ENCODE measurements around the gene EXOSC7.

The EXOSC7 gene

GRCh38 chr3:45026957-45027356 is 50.9 kb downstream of the EXOSC7 start:
- Histone ChIP-seq H3K27ac (ENCODE audit: low read length) (peak overlapping the region; percentile 17), H3K9me3 (ENCODE audit: control insufficient read depth in 1 of 2, low read length in 2 of 2) (no peaks in the 10 kb centered on the region), H3K36me3 (ENCODE audit: control insufficient read depth in 1 of 2, insufficient read depth in 2 of 2, low read length in 2 of 2) (no peaks in the 10 kb centered on the region), H3K4me1 (ENCODE audit: control insufficient read depth in 1 of 2, insufficient read depth in 2 of 2, low read length in 2 of 2) (peaks cover 15 to 27% of the 10 kb centered on the region in 2 donors), H3K27me3 (ENCODE audit: low read depth, low read length) (no peaks in the 10 kb centered on the region), H3K4me3 (ENCODE audit: low read depth in 1 of 2, low read length in 2 of 2) (peak overlapping the region; percentile 43 to 58)

- Histone ChIP-seq H3K27ac (ENCODE audit: low read length) (peak overlapping the region; percentile 17), H3K4me3 (ENCODE audit: low read depth in 1 of 2, low read length in 2 of 2) (peak overlapping the region; percentile 43 to 58), H3K36me3 (ENCODE audit: control insufficient read depth in 1 of 2, insufficient read depth in 2 of 2, low read length in 2 of 2) (no peaks in the 10 kb centered on the region), H3K9me3 (ENCODE audit: control insufficient read depth in 1 of 2, low read length in 2 of 2) (no peaks in the 10 kb centered on the region), H3K27me3 (ENCODE audit: low read depth, low read length) (no peaks in the 10 kb centered on the region), H3K4me1 (ENCODE audit: control insufficient read depth in 1 of 2, insufficient read depth in 2 of 2, low read length in 2 of 2) (peaks cover 15 to 27% of the 10 kb centered on the region in 2 donors)
Observed at GRCh38 chr3:45027441-45027840, 51.4 kb downstream of the EXOSC7 start.

- no peaks in the 10 kb centered on the region for H3K27me3 ChIP-seq (ENCODE audit: low read depth, low read length)
- H3K4me3 ChIP-seq (ENCODE audit: low read depth in 1 of 2, low read length in 2 of 2), result no peak overlapping the region
- no peaks in the 10 kb centered on the region for H3K36me3 ChIP-seq (ENCODE audit: control insufficient read depth in 1 of 2, insufficient read depth in 2 of 2, low read length in 2 of 2)
- H3K9me3 ChIP-seq (ENCODE audit: control insufficient read depth in 1 of 2, low read length in 2 of 2), result no peaks in the 10 kb centered on the region
- H3K27ac ChIP-seq (ENCODE audit: low read length), result no peak overlapping the region
- H3K4me1 ChIP-seq (ENCODE audit: control insufficient read depth in 1 of 2, insufficient read depth in 2 of 2, low read length in 2 of 2), result peaks cover 17 to 30% of the 10 kb centered on the region in 2 donors
Observed at GRCh38 chr3:45029216-45029615, 53.2 kb downstream of the EXOSC7 start.

GRCh38 chr3:45029661-45030060 is 53.6 kb downstream of the EXOSC7 start:
- H3K27me3 ChIP-seq (ENCODE audit: low read depth, low read length), result no peaks in the 10 kb centered on the region
- no peaks in the 10 kb centered on the region for H3K9me3 ChIP-seq (ENCODE audit: control insufficient read depth in 1 of 2, low read length in 2 of 2)
- H3K4me3 ChIP-seq (ENCODE audit: low read depth in 1 of 2, low read length in 2 of 2), result no peak overlapping the region
- no peak overlapping the region for H3K27ac ChIP-seq (ENCODE audit: low read length)
- H3K36me3 ChIP-seq (ENCODE audit: control insufficient read depth in 1 of 2, insufficient read depth in 2 of 2, low read length in 2 of 2), result no peaks in the 10 kb centered on the region
- peaks cover 18 to 32% of the 10 kb centered on the region in 2 donors for H3K4me1 ChIP-seq (ENCODE audit: control insufficient read depth in 1 of 2, insufficient read depth in 2 of 2, low read length in 2 of 2)

GRCh38 chr3:45031531-45031930 is 55.5 kb downstream of the EXOSC7 start:
- Histone ChIP-seq H3K27ac (ENCODE audit: low read length) (no peak overlapping the region), H3K9me3 (ENCODE audit: control insufficient read depth in 1 of 2, low read length in 2 of 2) (no peaks in the 10 kb centered on the region), H3K4me1 (ENCODE audit: control insufficient read depth in 1 of 2, insufficient read depth in 2 of 2, low read length in 2 of 2) (peaks cover 14 to 30% of the 10 kb centered on the region in 2 donors), H3K27me3 (ENCODE audit: low read depth, low read length) (no peaks in the 10 kb centered on the region), H3K4me3 (ENCODE audit: low read depth in 1 of 2, low read length in 2 of 2) (no peak overlapping the region), H3K36me3 (ENCODE audit: control insufficient read depth in 1 of 2, insufficient read depth in 2 of 2, low read length in 2 of 2) (no peaks in the 10 kb centered on the region)

GRCh38 chr3:45032113-45032512 is 56.1 kb downstream of the EXOSC7 start:
- no peaks in the 10 kb centered on the region for H3K9me3 ChIP-seq (ENCODE audit: control insufficient read depth in 1 of 2, low read length in 2 of 2)
- H3K36me3 ChIP-seq (ENCODE audit: control insufficient read depth in 1 of 2, insufficient read depth in 2 of 2, low read length in 2 of 2), result no peaks in the 10 kb centered on the region
- H3K4me3 ChIP-seq (ENCODE audit: low read depth in 1 of 2, low read length in 2 of 2), result no peak overlapping the region
- H3K27me3 ChIP-seq (ENCODE audit: low read depth, low read length), result peaks cover 4% of the 10 kb centered on the region
- no peak overlapping the region for H3K27ac ChIP-seq (ENCODE audit: low read length)
- H3K4me1 ChIP-seq (ENCODE audit: control insufficient read depth in 1 of 2, insufficient read depth in 2 of 2, low read length in 2 of 2), result peaks cover 14 to 30% of the 10 kb centered on the region in 2 donors

- Histone ChIP-seq H3K9me3 (ENCODE audit: control insufficient read depth in 1 of 2, low read length in 2 of 2) (no peaks in the 10 kb centered on the region), H3K4me3 (ENCODE audit: low read depth in 1 of 2, low read length in 2 of 2) (no peak overlapping the region), H3K4me1 (ENCODE audit: control insufficient read depth in 1 of 2, insufficient read depth in 2 of 2, low read length in 2 of 2) (peaks cover 14 to 30% of the 10 kb centered on the region in 2 donors), H3K27me3 (ENCODE audit: low read depth, low read length) (peaks cover 5% of the 10 kb centered on the region), H3K27ac (ENCODE audit: low read length) (peak overlapping the region; percentile 36), H3K36me3 (ENCODE audit: control insufficient read depth in 1 of 2, insufficient read depth in 2 of 2, low read length in 2 of 2) (no peaks in the 10 kb centered on the region)
Observed at GRCh38 chr3:45033791-45034190, 57.7 kb downstream of the EXOSC7 start.

- H3K4me1 ChIP-seq (ENCODE audit: control insufficient read depth in 1 of 2, insufficient read depth in 2 of 2, low read length in 2 of 2), result peaks cover 14 to 30% of the 10 kb centered on the region in 2 donors
- H3K27ac ChIP-seq (ENCODE audit: low read length), result no peak overlapping the region
- peak overlapping the region in 1 of 2 donors; percentile 2 for H3K4me3 ChIP-seq (ENCODE audit: low read depth in 1 of 2, low read length in 2 of 2)
- H3K27me3 ChIP-seq (ENCODE audit: low read depth, low read length), result peaks cover 5% of the 10 kb centered on the region
- no peaks in the 10 kb centered on the region for H3K9me3 ChIP-seq (ENCODE audit: control insufficient read depth in 1 of 2, low read length in 2 of 2)
- H3K36me3 ChIP-seq (ENCODE audit: control insufficient read depth in 1 of 2, insufficient read depth in 2 of 2, low read length in 2 of 2), result no peaks in the 10 kb centered on the region
Observed at GRCh38 chr3:45034612-45035252, 58.7 kb downstream of the EXOSC7 start.

GRCh38 chr3:45035441-45036301 is 59.6 kb downstream of the EXOSC7 start:
- H3K27ac ChIP-seq (ENCODE audit: low read length), result peak overlapping the region; percentile 34

GRCh38 chr3:45037720-45038455 is 61.8 kb downstream of the EXOSC7 start:
- Histone ChIP-seq H3K36me3 (ENCODE audit: control insufficient read depth in 1 of 2, insufficient read depth in 2 of 2, low read length in 2 of 2) (no peaks in the 10 kb centered on the region), H3K4me3 (ENCODE audit: low read depth in 1 of 2, low read length in 2 of 2) (no peak overlapping the region), H3K4me1 (ENCODE audit: control insufficient read depth in 1 of 2, insufficient read depth in 2 of 2, low read length in 2 of 2) (peaks cover 14 to 30% of the 10 kb centered on the region in 2 donors), H3K9me3 (ENCODE audit: control insufficient read depth in 1 of 2, low read length in 2 of 2) (no peaks in the 10 kb centered on the region), H3K27ac (ENCODE audit: low read length) (no peak overlapping the region), H3K27me3 (ENCODE audit: low read depth, low read length) (peaks cover 5% of the 10 kb centered on the region)

More at GRCh38 chr3:45035441-45036301, 59.6 kb downstream of the EXOSC7 start:
- H3K27me3 ChIP-seq (ENCODE audit: low read depth, low read length), result peaks cover 5% of the 10 kb centered on the region
- H3K9me3 ChIP-seq (ENCODE audit: control insufficient read depth in 1 of 2, low read length in 2 of 2), result no peaks in the 10 kb centered on the region
- no peaks in the 10 kb centered on the region for H3K36me3 ChIP-seq (ENCODE audit: control insufficient read depth in 1 of 2, insufficient read depth in 2 of 2, low read length in 2 of 2)
- H3K4me3 ChIP-seq (ENCODE audit: low read depth in 1 of 2, low read length in 2 of 2), result peak overlapping the region; percentile 46 to 53
- peaks cover 14 to 30% of the 10 kb centered on the region in 2 donors for H3K4me1 ChIP-seq (ENCODE audit: control insufficient read depth in 1 of 2, insufficient read depth in 2 of 2, low read length in 2 of 2)

- peaks cover 5% of the 10 kb centered on the region for H3K27me3 ChIP-seq (ENCODE audit: low read depth, low read length)
- H3K4me1 ChIP-seq (ENCODE audit: control insufficient read depth in 1 of 2, insufficient read depth in 2 of 2, low read length in 2 of 2), result peaks cover 0 to 6% of the 10 kb centered on the region in 2 donors
- no peak overlapping the region for H3K4me3 ChIP-seq (ENCODE audit: low read depth in 1 of 2, low read length in 2 of 2)
- no peak overlapping the region for H3K27ac ChIP-seq (ENCODE audit: low read length)
- H3K36me3 ChIP-seq (ENCODE audit: control insufficient read depth in 1 of 2, insufficient read depth in 2 of 2, low read length in 2 of 2), result no peaks in the 10 kb centered on the region
- no peaks in the 10 kb centered on the region for H3K9me3 ChIP-seq (ENCODE audit: control insufficient read depth in 1 of 2, low read length in 2 of 2)
Observed at GRCh38 chr3:45041666-45042065, 65.6 kb downstream of the EXOSC7 start.
